ENCODE measurements around the gene SULT2A1.
"Not testable (repeated sequence)": the region's sequence is repeated elsewhere in the genome, so short reads cannot be mapped to it uniquely, and the experiment has no call there.

The SULT2A1 gene

GRCh38 chr19:47860602-47861297 lies 25.4 kb downstream of the SULT2A1 start:
- no peak for DNase-seq (ENCODE audit: low read depth)

- DNase-seq (ENCODE audit: low read depth), result not testable (repeated sequence)
These were observed 26.3 kb downstream of the SULT2A1 start for GRCh38 chr19:47859838-47860237.

GRCh38 chr19:47858646-47859285 lies 27.3 kb downstream of the SULT2A1 start, which contains the start of gene TPRX2:
TSS of gene TPRX2 (plus strand) at chr19:47859235. CDS start at chr19:47859247, 12 bp downstream.
- not testable (repeated sequence) for DNase-seq (ENCODE audit: low read depth)

GRCh38 chr19:47858231-47858630 lies 27.9 kb downstream of the SULT2A1 start:
- DNase-seq (ENCODE audit: low read depth), result not testable (repeated sequence)

GRCh38 chr19:47854459-47854858 lies 31.7 kb downstream of the SULT2A1 start:
- DNase-seq (ENCODE audit: low read depth), result no peak

- DNase-seq (ENCODE audit: low read depth), result no peak
These were observed 33.1 kb downstream of the SULT2A1 start for GRCh38 chr19:47853003-47853402.

- DNase-seq (ENCODE audit: low read depth), result no peak
These were observed 37.2 kb downstream of the SULT2A1 start for GRCh38 chr19:47848823-47849473.

GRCh38 chr19:47848425-47848822 lies 37.7 kb downstream of the SULT2A1 start:
- no peak for DNase-seq (ENCODE audit: low read depth)

GRCh38 chr19:47842941-47843340 lies 43.2 kb downstream of the SULT2A1 start:
- no peak for DNase-seq (ENCODE audit: low read depth)

- no peak for DNase-seq (ENCODE audit: low read depth)
These were observed 46.2 kb downstream of the SULT2A1 start for GRCh38 chr19:47839913-47840312.

GRCh38 chr19:47839411-47839810 lies 46.7 kb downstream of the SULT2A1 start:
- DNase-seq (ENCODE audit: low read depth), result no peak

- DNase-seq (ENCODE audit: low read depth), result no peak
These were observed 50.1 kb downstream of the SULT2A1 start for GRCh38 chr19:47836038-47836437.

- no peak for DNase-seq (ENCODE audit: low read depth)
These were observed 53.4 kb downstream of the SULT2A1 start for GRCh38 chr19:47832723-47833122.

- DNase-seq (ENCODE audit: low read depth), result no peak
These were observed 59.3 kb downstream of the SULT2A1 start for GRCh38 chr19:47826800-47827199.

- no peak for DNase-seq (ENCODE audit: low read depth)
These were observed 61.7 kb downstream of the SULT2A1 start for GRCh38 chr19:47824396-47824795.

GRCh38 chr19:47821460-47822020 lies 64.6 kb downstream of the SULT2A1 start, which contains the start of gene CRX:
TSS of gene CRX (plus strand) at chr19:47821937. CDS start at chr19:47834444, 12,507 bp downstream.
- DNase-seq (ENCODE audit: low read depth), result no peak
